CD4-positive, alpha-beta T cell treated with Interferon gamma for 1 hour (primary cell): ENCODE results near the gene DCST1.

Source experiments
- DNase-seq: peaks from one replicate; pipeline ENCODE4 v3.0.0-alpha.2; 2020

DCST1 gene

DNA sequence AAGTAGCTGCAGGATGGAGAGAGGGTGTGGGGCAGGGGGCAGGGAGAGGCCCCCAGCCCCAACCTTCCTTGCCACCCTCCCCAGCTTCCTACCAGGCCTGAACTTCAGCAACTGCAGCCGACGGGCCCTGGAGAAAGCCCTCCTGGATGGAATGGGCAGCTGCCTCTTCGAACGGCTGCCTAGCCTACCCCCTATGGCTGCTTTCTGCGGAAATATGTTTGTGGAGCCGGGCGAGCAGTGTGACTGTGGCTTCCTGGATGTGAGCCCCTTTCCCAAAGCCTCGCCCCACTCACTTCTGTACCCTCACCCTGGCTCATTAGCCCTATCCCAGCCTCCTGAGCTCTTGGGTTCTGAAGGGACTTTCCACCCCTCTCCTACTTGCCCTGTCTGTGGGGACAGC lies 23.5 kb downstream of the DCST1 start:
- DNase-seq, result no peak

DNA sequence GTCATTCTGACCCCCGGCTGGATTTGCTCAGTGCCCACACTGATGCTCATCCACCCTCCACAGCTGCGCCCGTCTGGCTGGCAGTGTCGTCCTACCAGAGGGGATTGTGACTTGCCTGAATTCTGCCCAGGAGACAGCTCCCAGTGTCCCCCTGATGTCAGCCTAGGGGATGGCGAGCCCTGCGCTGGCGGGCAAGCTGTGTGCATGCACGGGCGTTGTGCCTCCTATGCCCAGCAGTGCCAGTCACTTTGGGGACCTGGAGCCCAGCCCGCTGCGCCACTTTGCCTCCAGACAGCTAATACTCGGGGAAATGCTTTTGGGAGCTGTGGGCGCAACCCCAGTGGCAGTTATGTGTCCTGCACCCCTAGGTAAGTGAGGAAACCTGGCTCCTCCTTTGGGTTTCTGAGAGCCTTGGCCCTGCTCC lies 24.2 kb downstream of the DCST1 start:
- no peak for DNase-seq

DNA sequence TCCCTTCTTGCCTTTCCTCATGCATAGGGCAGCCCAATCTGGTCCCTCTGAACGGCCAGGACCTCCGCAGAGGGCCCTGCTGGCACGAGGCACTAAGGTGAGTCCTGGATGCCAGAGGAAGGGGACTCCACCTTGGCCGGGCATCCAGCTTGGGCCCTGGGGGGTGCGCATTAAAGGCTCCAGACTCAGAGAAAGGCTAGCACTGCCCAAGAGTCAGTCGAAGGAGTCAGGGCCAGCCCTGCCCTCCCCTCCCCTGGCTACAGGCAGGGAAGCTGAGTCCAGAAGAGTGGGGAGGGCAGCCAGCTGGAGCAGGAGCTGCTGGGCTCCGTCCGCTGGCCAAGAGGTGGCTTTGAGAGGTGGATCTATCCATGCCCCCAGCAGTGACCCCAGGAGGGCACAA lies 27.1 kb downstream of the DCST1 start:
- DNase-seq, result no peak

DNA sequence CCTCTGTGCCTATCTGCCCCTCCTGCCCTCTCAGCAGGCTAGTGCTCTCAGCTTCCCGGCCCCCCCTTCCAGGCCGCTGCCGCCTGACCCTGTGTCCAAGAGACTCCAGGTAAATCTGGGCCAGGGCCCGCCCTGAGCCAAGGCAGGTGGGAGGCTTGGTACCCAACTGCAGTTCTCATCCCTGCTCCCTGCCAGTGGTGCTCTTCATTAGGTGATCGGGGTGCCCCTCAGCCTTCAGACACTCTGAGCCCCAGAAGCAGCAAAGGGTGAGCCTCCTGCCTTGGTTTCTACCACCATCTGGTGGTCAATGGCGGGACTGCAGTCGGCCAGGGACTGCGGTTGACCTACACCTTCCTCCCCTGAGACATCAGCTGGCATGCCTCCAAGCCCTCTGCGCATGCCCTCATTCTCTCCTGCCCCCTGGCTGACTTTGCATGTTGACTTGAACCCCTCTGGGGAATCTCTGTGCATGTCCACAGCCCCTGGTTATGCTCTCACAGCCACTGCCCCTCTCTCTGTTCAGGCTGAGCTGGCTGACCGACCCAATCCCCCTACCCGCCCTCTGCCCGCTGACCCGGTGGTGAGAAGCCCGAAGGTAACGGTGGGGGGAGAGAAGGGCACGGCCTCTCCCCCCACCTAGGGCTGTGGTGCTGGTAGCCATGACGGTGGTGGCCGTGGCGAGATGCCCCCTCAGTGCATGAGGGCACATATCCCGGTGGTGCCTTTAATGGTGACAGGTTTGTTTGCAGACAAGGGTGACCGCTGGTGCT lies 27.9 kb downstream of the DCST1 start:
- DNase-seq, result peak; percentile 93

DNA sequence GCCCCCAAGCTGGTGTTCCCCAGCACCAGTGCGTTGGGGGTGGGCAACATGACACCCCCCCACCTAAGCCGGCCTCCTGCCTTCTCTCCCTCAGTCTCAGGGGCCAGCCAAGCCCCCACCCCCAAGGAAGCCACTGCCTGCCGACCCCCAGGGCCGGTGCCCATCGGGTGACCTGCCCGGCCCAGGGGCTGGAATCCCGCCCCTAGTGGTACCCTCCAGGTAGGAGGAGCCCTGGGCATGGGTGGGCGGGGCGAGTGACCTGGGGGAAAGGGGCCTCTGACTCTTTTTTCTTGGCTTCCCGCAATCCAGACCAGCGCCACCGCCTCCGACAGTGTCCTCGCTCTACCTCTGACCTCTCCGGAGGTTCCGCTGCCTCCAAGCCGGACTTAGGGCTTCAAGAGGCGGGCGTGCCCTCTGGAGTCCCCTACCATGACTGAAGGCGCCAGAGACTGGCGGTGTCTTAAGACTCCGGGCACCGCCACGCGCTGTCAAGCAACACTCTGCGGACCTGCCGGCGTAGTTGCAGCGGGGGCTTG lies 28.6 kb downstream of the DCST1 start:
- DNase-seq, result no peak

DNA sequence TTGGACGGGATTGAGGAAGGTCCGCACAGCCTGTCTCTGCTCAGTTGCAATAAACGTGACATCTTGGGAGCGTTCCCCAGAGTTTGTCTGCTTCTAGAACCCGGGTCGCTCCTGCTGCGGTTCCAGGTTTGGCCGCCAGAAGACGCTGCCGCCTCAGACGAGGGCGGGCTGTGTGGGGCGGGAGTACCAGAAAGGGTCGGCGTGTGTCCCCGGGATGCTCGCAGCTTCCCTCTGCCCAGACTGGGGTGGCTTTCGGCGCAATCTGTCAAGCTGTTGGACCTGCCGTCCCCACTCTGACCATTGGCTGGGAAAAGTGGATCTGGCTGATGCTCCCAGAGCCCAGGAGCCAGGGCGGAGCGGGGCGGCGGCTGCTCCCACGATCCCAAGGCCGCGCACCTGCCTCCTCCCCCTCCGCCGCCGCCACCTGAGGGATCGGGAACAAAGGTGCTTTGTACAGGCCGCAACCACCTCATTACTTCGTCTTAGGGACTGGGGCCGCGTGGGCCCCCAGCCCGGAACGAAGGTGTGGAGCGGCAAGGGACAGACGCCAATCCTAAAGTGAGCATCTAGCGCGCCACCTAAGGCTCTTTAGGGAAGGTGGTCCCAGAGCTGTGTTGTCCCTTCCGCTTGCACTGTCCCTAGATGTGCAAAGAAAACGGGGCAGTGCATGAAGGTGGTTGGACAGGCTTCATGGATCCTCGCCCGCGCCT lies 29.2 kb downstream of the DCST1 start:
- peak; percentile 72 for DNase-seq

DNA sequence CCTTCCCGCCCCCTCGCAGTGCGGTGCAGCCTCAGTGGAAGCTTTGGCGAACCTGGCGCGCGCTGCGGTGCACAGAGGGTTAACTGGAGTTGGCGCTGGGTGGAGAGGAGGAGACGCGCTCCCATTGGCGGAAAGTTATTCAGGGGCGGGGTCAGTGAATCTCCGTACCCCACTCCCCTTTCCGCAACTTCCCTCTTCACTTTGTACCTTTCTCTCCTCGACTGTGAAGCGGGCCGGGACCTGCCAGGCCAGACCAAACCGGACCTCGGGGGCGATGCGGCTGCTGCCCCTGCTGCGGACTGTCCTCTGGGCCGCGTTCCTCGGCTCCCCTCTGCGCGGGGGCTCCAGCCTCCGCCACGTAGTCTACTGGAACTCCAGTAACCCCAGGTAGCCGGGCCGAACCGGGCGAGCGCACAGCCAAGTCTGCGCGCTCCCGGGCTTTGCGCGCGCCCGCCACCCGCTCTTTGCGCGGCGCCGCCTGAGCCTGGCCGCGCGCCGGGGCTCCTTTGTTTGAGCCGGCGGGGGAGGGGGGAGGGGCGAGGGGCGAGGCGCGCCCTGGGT lies 30.0 kb downstream of the DCST1 start, which contains the start of gene EFNA4:
Gene EFNA4 (plus strand): TSS at position 191 of the 561 bp plus-strand sequence. CDS start 84 bp downstream, at position 275.
- DNase-seq, result peak; percentile 85

DNA sequence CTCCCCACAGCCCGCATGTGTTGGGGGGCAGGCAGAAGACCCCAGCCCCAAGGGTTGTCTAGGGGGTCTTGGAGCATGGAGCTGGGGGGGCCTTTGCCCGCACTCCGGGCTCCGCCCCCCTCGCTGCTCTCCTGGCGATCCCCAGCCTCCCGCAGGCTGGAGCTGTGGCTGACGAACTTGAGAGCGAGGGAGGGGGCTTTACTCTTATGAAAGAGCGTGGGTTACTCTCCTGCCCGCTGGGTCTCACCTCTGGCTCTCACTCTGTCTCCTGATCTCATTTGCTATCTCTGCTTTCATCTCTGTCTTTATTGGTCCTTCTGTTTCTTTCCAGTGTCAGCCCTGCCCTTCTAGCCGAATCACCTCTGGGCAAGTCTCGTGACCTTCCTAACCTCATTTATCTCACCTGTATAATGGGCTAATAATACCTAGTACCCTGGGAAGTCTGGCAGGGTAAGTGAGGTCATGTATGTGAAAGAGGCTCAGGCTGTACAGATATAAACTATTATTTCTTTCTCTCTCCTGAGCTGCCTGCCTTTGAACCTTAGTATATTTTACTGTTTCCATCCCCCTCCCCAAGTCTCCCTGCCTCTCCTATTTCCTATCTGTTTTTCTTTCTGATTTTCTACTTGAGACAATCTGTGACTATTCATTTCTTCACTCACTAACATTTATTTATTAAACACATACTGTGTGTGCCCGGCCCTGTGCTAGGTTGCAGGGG lies 30.6 kb downstream of the DCST1 start:
- DNase-seq, result no peak

DNA sequence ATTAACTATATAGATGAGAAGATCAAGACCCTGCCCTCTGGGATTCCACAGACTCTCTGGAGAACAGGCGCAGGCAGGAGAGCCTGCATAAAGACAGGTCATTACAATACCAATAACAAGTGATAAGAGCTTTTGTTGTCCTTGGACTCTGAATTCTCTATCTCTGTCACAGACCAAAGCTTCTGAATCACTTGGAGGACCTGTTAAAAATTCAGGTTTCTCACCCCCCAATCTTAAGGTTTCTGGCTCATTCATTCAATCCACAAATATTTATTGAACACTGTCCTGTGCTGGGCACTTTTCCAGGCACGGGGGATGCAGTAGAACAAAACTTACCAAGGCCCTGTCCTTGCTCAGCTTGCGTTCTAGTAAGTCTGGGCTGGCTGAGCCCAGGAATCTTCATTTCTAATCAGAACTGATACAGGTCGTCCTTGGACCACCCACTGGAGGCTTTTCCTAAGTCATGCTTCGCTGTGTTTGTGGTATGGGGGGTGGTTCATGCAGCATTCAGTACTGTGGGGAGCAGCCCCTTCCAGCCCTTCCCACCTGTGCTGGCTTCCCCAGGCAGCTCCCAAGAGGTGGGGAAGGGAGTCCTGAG lies 31.3 kb downstream of the DCST1 start:
- no peak for DNase-seq

DNA sequence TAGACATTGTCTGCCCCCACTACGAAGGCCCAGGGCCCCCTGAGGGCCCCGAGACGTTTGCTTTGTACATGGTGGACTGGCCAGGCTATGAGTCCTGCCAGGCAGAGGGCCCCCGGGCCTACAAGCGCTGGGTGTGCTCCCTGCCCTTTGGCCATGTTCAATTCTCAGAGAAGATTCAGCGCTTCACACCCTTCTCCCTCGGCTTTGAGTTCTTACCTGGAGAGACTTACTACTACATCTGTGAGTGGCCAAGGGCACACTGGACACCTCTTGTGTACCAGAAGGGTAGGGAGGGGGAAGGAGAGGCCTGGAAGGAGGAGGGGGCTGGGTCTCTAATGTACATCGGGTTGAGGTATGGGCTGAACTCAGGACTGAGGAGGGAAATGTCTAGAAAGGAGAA lies 33.2 kb downstream of the DCST1 start:
- DNase-seq, result no peak

DNA sequence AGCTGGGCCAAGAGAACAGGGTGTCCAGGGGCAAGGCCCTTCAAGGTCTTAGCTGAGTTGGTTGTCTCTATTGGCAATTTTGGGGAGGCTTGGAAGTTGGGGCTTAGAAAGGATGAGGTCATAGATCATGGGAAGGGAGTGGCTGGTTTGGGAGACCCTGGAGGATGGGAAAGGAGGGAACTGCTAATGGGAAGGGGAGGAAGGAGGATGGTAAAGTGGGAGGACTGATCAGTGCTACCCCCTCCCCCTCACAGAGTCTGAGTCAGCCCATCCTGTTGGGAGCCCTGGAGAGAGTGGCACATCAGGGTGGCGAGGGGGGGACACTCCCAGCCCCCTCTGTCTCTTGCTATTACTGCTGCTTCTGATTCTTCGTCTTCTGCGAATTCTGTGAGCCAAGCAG lies 35.0 kb downstream of the DCST1 start:
- no peak for DNase-seq

DNA sequence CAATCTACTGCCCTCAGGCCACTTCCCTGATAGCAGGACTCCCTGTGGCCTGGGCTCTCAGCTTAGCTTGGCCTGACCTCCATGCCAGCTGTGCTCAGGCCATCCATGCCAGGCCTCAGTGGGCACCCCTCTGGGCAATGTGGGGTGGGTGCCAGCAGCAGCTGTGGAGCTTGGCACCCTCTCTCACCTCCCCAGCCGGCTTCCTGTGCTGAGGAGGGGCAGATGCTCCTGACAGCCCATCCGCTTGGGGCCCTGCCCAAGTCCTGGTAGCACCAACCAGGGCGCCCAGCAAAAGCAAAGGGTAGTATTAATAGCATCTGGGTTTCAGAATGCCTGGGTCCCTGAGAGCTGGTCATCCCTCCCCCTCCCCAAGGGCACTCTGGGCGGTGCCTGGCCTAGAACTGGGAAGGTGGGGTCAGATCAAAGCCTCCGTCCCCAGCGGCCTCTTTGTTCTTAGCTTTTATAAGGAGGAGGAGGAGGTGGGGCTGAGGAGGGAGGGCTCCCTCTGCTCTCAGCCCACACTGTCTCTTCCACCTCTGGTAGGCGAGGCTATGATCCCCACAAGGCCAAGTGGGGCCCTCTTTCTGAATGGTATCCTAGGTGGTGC lies 36.0 kb downstream of the DCST1 start:
- DNase-seq, result no peak

DNA sequence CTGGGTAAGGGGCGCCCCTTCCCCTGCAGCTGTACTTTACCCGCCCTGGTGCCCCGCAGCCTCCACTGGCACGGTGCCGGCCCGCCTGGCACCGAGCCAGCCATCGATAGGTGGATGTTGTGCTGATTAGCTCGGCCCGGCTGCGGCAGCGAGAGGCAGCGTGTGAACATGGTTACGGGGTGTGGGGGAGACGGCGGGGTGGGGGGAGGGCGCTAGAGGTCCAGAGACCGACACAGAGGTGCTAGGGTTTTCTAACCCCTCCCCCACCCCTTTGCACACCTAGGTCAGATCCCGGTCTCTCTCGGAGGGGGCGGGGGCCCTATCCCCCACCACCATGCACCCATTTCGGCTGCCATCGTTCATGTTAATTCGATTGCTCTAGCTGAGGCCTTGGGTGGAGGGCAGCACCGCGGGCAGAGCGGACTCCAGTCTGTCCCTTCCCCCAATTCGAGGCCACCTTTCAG lies 36.6 kb downstream of the DCST1 start:
- DNase-seq, result no peak

DNA sequence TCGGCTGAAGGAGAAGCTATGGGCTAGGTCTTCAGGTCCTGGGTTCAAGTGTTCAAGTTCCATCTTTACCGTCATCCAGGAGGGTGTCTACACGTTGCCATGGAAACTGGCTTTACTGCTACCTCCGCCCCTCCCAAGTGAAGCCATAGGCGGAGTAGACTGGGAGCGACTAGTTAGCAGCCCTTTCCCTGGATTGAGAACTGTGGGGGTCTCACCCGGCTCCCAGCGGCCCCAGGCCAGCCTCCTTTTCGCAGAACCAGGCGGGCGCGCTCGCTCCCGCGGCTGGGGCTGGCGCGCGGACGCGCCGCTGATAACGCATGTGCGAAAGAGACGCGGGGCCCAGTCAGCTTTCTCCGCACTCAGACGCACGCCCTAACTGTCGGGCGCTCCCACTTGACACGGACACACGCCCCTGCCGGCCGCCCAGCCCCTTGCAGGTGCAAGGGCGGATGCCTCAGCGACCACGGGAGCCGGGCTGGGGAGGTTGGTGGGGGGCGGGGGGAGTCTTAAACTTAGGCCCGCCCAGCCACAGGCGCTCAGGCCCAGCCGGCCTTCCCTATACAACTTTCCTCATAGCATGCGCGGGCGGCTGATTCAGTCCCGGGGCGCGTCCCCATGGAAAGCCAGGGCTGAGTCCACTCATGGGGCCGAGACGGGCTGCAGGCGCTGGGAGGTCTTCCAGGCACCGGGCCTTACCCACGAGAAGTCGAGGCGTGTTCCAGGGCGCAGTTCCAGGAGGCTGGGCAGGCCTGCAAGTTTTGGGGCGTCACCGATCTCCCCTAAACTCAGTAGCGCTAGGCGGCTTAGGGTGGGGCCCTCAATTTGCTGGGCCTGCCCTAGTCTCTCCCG lies 37.3 kb downstream of the DCST1 start:
- peak; percentile 85 for DNase-seq

DNA sequence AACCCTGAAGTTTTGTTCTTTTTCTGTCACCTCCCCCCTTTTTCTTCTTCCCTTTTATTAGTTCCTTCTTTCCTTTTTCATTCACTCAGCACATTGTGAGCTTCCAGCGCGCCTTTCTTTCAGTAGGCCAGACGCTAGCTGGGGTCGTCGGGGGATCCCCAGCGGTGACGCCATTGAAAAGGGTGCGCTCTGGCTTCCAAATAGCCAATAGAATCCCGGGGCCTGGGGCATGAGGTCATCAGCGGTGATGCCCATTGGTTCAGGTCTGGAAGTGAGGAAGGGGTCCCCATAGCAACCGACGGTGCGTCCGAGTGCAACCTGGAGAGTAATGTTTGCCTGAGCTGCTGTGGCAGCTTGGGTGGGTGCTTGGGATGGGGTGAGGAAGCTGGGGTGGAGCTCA lies 38.1 kb downstream of the DCST1 start:
- no peak for DNase-seq

DNA sequence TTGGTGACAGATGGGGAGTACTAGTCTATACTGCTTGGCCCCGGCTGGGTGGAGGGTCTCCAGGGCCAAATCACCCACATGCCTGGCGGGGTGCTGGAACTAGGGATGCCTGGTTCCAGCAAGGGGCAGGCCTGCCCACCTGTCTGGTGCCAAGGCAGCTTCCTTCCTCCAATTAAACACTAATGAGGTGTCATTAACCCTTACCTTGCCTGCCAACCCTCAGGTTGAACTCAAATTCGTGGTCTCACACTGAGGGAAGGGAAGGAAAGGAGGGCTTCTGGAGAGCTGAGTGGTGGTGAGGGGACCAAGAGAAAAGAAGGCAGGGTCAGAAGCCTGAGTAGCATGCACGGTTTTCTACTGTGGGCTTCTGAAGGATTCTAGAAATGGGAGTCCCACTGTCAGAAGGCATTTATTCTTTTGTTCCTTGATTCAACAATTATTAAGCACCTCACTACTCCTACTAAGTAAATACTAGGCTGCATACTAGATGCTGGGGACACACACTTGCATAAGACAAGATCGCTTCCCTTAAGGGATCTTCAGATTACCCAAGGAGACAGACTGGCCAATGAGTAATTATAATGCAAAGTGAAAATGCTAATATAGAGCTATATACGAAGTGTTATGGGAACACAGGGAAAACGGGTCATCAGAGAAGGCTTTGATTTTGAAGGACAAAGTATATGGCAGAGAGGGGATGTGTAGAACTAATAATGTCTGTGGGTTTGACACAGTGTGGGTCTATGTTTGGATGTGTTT lies 39.1 kb downstream of the DCST1 start:
- DNase-seq, result no peak

DNA sequence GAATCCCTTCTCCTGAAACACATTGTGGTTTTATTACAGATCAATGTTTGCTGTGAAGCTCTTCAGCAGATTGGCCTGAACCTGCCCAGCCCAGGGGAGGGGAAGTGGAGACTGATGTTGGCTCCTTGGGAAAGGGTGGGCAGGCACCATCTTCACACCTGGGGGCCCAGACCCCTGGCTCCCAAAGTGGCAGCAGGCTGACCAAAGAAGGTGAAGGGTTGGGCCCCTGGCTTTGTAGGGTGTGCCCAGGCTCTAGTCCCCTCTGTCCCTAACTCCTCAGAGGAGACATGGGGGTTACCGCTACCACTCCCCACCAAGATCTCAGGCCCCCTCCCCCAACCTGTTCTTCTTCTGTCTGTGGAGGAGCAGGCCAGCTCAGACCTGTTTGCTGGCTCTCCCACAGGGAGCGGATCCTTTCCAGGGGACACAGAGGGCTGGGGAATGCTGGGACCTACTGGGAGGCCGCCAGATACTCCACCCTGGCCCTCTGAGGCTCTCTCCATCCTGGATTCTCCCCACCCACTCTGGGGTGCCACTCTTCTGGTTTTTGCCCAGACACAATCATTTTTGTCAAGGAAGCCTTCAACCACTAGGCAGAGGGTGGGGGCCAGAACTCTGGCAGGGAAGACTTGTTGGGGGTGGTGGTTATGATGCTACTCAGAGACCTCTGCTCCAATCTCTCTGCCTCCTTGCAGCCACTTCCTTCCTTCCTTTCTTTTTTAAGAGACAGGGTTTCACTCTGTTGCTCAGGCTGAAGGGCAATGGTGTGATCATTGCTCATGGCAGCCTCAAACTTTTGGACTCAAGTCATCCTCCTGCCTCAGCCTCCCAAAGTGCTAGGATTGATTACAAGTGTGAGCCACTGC lies 40.0 kb downstream of the DCST1 start:
- DNase-seq, result no peak

DNA sequence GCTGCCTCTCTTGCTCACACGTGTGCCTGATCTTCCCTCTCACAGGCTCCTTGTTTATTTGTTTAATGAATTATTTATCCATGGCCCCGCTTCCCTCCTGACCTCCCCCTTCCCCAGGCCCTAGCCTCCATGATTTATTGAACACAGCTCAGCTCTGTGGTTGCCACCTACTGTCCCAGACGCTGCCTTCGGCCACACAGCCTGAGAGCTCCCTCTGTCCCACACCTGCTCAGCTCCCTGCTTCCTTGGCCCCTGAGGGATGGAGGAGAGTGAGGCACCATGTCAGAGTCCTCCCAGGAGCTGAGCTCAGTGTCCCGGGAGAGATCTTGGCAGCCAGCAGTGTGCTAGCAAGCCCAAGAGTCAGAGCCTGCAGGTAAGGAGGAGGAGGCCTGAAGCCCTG lies 41.9 kb downstream of the DCST1 start:
- no peak for DNase-seq

DNA sequence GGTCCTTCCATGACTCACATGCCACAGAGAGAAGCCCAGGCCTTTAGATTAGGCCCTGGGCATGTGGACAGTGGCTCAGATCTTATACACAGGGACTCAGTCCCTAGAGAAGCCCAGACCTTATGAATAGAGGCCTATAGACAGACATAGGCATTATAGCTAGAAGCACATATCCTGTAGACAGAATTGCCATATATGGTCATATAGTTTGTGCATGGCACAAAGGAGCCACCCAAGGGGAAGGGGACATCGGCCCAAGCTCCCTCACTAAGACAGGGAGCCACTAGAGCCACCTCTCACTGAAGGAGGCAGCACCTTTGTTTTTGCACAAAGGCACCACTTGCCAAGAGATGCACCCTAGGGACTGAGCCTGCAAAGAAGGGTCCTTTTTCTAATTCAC lies 42.7 kb downstream of the DCST1 start:
- no peak for DNase-seq
